ENCODE measurements around the gene KNOP1.

The KNOP1 gene

DNA sequence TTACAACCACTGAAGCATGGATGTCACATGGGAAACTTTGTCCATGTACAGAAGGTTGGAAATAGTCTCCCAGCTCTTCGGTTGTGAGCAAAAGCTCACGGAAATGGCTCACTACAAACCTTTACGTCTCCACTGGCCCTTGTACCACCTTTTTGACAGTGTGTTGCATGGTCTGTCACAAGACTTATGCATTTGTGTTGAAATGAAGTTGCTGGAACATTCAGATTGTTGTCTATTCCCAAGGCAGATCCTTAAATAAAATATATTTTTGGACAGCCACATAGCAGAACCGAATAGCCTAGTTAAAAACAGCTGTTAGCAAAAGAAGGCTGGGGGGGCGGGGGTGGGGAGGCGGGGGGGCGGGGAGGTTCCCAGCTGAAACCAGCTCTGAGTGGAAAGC lies 39.2 kb downstream of the KNOP1 start (continued):
- TF ChIP-seq, protein P1, sequence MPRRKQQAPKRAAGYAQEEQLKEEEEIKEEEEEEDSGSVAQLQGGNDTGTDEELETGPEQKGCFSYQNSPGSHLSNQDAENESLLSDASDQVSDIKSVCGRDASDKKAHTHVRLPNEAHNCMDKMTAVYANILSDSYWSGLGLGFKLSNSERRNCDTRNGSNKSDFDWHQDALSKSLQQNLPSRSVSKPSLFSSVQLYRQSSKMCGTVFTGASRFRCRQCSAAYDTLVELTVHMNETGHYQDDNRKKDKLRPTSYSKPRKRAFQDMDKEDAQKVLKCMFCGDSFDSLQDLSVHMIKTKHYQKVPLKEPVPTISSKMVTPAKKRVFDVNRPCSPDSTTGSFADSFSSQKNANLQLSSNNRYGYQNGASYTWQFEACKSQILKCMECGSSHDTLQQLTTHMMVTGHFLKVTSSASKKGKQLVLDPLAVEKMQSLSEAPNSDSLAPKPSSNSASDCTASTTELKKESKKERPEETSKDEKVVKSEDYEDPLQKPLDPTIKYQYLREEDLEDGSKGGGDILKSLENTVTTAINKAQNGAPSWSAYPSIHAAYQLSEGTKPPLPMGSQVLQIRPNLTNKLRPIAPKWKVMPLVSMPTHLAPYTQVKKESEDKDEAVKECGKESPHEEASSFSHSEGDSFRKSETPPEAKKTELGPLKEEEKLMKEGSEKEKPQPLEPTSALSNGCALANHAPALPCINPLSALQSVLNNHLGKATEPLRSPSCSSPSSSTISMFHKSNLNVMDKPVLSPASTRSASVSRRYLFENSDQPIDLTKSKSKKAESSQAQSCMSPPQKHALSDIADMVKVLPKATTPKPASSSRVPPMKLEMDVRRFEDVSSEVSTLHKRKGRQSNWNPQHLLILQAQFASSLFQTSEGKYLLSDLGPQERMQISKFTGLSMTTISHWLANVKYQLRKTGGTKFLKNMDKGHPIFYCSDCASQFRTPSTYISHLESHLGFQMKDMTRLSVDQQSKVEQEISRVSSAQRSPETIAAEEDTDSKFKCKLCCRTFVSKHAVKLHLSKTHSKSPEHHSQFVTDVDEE (CRISPR knock-in tag; IDR thresholded peaks at IDR 0.05): no peak
- TF ChIP-seq TCF4 (CRISPR knock-in tag; IDR thresholded peaks at IDR 0.05; ENCODE audit: borderline replicate concordance): no peak
- no peak for TF ChIP-seq GLIS3 (CRISPR knock-in tag; IDR thresholded peaks at IDR 0.05)
- TF ChIP-seq ESRRG (CRISPR knock-in tag; IDR thresholded peaks at IDR 0.05): no peak
- TF ChIP-seq BACH2 (CRISPR knock-in tag; IDR thresholded peaks at IDR 0.05; ENCODE audit: borderline replicate concordance): no peak
- no peak for TF ChIP-seq OSR1 (CRISPR knock-in tag; IDR thresholded peaks at IDR 0.05)

GRCh38 chr16:19677402-19677801 lies 40.6 kb downstream of the KNOP1 start:
- TF ChIP-seq PPARA (CRISPR knock-in tag; IDR thresholded peaks at IDR 0.05; ENCODE audit: borderline replicate concordance): no peak
- TF ChIP-seq GLIS3 (CRISPR knock-in tag; IDR thresholded peaks at IDR 0.05): no peak
- TF ChIP-seq BACH2 (CRISPR knock-in tag; IDR thresholded peaks at IDR 0.05; ENCODE audit: borderline replicate concordance): no peak
- ATAC-seq: no peak

- TF ChIP-seq ZNF8 (CRISPR knock-in tag; IDR thresholded peaks at IDR 0.05) (no peak), OSR1 (CRISPR knock-in tag; IDR thresholded peaks at IDR 0.05) (no peak), PPARA (CRISPR knock-in tag; IDR thresholded peaks at IDR 0.05; ENCODE audit: borderline replicate concordance) (no peak)
- no peak for ATAC-seq
Measured at GRCh38 chr16:19674485-19674884, 43.5 kb downstream of the KNOP1 start.

DNA sequence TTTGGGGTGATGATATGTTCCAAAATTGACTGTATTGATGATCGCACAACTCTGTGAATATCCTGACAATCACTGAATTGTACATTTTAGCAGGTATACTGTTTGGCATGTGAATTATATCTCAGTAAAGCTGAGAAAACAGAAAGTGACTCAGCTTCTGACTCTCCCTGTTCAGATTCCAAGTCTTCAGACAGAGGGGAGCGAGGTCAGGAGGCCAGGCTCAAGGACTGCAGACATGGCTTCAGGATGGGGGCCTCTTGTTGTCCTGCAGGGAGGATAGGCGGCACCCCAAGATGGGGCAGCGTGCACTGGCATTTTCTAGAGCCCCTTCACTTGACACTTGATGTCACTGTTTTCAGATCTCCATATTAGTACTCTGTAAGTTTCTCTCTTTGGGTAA lies 45.6 kb downstream of the KNOP1 start:
- ATAC-seq: no peak

More for the DNA sequence above, 45.6 kb downstream of the KNOP1 start:
- TF ChIP-seq ARNTL (CRISPR knock-in tag; IDR thresholded peaks at IDR 0.05; ENCODE audit: borderline replicate concordance, low read depth) (no peak), TOX (CRISPR knock-in tag; IDR thresholded peaks at IDR 0.05; ENCODE audit: borderline replicate concordance) (no peak), SNAI2 (CRISPR knock-in tag; IDR thresholded peaks at IDR 0.05) (no peak), ESRRG (CRISPR knock-in tag; IDR thresholded peaks at IDR 0.05) (no peak), POU6F1 (CRISPR knock-in tag; IDR thresholded peaks at IDR 0.05; ENCODE audit: borderline replicate concordance, low read depth) (no peak), ZFP30 (CRISPR knock-in tag; IDR thresholded peaks at IDR 0.05) (no peak), OSR1 (CRISPR knock-in tag; IDR thresholded peaks at IDR 0.05) (no peak), CSRNP3 (CRISPR knock-in tag; IDR thresholded peaks at IDR 0.05) (no peak), ZNF8 (CRISPR knock-in tag; IDR thresholded peaks at IDR 0.05) (no peak), TCF4 (CRISPR knock-in tag; IDR thresholded peaks at IDR 0.05; ENCODE audit: borderline replicate concordance) (no peak), ISL1 (CRISPR knock-in tag; IDR thresholded peaks at IDR 0.05) (no peak), BACH2 (CRISPR knock-in tag; IDR thresholded peaks at IDR 0.05; ENCODE audit: borderline replicate concordance) (no peak), ZNF70 (CRISPR knock-in tag; IDR thresholded peaks at IDR 0.05) (no peak), GLIS3 (CRISPR knock-in tag; IDR thresholded peaks at IDR 0.05) (no peak)
- TF ChIP-seq, protein P1 (CRISPR knock-in tag; IDR thresholded peaks at IDR 0.05): no peak
- TF ChIP-seq, protein P2, sequence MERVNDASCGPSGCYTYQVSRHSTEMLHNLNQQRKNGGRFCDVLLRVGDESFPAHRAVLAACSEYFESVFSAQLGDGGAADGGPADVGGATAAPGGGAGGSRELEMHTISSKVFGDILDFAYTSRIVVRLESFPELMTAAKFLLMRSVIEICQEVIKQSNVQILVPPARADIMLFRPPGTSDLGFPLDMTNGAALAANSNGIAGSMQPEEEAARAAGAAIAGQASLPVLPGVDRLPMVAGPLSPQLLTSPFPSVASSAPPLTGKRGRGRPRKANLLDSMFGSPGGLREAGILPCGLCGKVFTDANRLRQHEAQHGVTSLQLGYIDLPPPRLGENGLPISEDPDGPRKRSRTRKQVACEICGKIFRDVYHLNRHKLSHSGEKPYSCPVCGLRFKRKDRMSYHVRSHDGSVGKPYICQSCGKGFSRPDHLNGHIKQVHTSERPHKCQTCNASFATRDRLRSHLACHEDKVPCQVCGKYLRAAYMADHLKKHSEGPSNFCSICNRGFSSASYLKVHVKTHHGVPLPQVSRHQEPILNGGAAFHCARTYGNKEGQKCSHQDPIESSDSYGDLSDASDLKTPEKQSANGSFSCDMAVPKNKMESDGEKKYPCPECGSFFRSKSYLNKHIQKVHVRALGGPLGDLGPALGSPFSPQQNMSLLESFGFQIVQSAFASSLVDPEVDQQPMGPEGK (CRISPR knock-in tag; IDR thresholded peaks at IDR 0.05; ENCODE audit: borderline replicate concordance): no peak

Data from SK-N-SH treated with all-trans-retinoic acid at 6 μM for 48 hours (cell line).